Measurements from ENCODE around the gene MSL3B.

The MSL3B gene

GRCh38 chr2:233832414-233832813 is 35.8 kb downstream of the MSL3B start:
- DNase-seq, result no peak

- no peak for DNase-seq
These were observed 36.3 kb downstream of the MSL3B start for GRCh38 chr2:233831861-233832260.

GRCh38 chr2:233831011-233831721 is 37.0 kb downstream of the MSL3B start:
- DNase-seq, result peak; percentile 32

DNA sequence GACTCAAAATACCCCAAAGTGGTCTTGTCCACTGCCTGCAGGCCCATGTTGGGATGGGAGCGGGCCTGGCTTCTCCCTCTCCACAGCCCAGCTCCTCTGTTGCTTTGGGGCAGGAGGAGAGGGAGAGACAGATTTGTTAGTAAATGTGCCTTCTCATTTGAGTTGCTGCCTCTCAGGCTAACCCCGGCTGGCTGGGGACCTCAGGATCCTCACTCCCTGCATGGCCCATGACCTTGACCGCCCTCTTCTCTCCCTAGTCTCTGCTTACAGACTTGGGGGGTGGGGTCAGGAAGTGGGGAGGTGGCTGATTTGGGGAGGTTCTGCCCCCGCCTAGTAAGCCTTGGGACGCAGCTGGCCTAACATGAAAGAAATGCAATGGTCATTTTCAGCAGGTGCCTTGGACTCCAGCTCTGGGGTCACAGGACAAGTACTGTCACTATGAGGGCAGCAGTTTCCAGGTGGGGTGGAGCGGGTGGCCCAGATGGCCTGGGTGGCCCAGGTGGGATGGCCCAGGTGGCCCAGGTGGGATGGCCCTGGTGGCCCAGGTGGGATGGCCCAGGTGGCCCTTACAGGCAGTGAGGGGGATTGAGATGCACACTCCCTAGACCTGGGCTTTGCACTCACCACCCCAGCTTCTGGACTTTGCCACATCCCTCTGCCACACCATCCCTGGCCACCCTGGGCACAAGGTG is 37.9 kb downstream of the MSL3B start:
- no peak for DNase-seq

- no peak for DNase-seq
These were observed 38.7 kb downstream of the MSL3B start for GRCh38 chr2:233829193-233830110.

DNA sequence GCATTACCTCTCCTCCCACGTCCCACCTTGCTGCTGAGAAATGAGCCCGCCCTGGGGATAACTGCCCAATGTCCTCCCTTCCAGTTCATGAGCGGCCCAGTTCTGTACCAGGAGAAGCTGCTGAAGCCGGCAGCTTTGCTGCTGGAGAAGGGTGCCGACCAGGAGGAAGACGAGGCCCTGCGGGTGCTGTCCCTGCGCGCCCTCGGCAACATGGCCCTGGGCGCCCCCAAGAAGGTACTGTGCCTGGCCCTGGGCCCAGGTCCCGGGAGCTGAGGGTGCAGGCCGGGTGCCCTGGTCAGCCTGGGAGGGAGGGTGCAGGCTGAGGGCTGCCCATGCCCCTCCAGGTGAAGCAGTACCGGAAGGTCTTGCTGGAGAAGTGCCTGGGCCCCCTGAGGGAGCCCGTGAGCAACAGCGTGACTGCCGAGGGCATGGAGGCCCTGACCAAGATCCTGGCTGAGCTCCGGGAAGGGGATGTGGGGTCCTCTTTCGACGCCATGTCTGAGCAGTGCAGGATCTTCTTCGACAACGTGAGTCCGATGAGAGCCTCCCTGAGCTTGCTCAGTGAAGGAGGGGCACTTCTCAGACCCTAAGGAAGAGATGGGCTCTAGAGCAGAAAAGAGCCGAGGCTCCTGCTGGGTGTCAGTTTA is 39.5 kb downstream of the MSL3B start:
- DNase-seq, result no peak

GRCh38 chr2:233824373-233824772 is 43.8 kb downstream of the MSL3B start:
- no peak for DNase-seq

DNA sequence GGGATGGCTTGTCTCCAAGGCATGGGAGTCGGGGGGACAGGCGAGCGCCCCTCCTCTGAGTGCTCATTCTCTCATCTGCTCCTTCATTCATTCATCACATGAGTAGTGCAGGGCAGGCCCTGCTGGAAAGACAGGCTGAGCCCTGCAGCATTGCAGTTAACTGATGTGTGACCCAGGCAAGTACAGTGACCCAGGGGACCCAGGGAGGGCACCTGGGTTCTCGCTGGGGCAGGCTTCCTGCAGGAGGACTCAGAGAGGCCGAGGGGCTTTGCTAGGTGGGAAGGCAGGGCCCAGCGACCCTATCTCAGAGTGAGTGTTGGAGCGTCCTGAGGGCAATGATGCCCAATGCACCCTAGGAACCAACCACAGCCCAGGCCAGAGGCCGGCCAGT is 44.5 kb downstream of the MSL3B start:
- no peak for DNase-seq

DNA sequence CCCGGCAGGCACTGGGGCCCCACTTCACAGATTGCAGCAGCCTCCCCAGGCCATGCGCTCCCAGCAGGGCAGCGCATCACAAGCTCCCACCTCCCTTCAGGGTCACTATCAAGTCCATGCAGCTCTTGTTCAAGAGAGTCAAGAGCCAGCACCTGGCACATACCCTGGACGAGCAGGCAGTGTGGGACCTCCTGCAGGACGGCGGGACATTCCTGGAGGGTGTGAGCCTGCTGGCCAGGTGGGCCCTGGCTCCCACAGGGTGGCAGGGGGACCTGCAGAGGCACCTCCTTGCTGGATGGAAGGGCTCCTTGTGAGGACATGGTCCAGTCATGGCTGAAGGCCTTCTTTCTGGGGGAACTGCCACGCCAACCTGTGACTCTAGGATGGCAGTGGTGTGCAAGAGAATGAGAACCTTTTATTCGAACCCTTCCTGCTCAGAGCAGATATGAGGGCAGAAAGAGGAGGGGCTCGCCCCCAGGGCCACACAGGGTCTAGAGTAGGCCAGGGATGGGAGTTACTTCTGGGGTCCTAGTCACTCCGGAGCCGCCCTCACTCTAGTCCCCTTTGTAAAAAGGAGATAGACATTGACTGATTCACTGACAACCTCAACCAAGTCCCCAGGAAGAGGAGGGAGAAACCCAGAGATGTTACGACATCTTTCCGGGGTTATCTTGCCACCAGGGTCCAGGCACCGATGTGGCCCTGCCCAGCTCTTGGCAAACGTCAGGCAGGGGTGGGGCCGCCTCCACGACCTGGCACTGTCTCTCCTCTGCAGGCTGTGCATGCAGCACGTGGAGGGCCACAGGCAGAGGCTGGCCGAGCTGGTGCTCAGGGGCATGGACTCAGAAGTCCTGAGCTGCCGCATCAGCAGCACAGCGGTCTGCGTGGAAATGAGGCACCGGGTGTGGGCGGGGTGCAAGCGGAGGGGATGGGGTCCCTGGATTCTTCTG is 45.1 kb downstream of the MSL3B start:
- DNase-seq, result no peak

GRCh38 chr2:233822101-233822771 is 46.0 kb downstream of the MSL3B start:
- no peak for DNase-seq

DNA sequence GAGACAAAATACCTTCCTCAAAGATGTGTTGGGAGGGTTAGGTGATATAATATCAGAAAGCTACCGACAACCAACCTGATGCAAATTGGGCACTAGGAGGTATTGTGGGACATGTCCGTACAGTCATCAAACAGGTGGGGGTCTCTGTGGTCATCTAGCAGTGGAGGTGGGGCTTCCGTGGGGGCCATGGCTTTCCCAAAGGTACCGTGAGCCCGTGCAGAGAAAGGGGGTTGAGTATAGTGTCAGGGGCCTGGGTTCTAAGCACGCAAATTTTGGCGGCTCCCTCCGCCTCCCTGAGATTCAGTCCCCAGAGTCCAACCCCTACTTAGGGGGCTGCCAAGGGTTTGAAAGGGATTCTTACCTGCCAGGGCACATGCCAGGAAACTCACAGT is 46.5 kb downstream of the MSL3B start:
- no peak for DNase-seq

DNA sequence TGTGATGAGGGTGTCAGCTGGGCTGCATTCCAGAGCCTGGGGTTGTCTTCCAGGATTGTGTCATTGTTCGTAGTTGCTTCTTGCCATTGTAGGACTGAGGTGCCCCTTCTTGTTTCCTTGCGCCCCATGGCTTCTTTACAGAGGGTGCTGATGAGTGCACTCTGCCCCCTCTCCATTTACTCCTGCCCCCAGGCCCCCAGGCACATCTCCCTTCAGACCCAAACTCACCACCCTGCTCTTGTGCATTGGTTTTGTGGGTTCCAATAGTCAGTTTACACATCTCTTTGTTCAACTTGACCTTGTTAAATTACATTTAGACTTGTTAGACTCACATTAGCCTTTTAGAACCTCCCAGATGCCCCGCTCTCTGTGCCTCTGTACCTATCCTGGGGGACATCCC is 47.0 kb downstream of the MSL3B start:
- DNase-seq, result no peak

DNA sequence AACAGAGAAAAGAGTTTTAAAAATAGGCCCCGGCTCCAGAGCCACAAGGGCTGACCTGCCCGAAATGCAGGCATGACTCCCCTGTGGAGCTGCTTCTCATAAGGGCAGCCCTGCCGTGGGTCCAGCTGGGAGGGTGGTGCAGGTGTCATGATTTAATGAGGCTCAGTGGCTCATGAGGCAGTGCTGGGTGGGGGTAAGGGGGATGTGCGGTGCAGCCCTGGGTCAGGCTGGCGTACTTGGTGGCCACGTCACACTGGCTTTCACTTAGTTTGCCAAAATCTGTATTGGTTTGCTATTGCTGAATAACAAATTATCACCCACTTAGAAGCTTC is 47.4 kb downstream of the MSL3B start:
- no peak for DNase-seq

DNA sequence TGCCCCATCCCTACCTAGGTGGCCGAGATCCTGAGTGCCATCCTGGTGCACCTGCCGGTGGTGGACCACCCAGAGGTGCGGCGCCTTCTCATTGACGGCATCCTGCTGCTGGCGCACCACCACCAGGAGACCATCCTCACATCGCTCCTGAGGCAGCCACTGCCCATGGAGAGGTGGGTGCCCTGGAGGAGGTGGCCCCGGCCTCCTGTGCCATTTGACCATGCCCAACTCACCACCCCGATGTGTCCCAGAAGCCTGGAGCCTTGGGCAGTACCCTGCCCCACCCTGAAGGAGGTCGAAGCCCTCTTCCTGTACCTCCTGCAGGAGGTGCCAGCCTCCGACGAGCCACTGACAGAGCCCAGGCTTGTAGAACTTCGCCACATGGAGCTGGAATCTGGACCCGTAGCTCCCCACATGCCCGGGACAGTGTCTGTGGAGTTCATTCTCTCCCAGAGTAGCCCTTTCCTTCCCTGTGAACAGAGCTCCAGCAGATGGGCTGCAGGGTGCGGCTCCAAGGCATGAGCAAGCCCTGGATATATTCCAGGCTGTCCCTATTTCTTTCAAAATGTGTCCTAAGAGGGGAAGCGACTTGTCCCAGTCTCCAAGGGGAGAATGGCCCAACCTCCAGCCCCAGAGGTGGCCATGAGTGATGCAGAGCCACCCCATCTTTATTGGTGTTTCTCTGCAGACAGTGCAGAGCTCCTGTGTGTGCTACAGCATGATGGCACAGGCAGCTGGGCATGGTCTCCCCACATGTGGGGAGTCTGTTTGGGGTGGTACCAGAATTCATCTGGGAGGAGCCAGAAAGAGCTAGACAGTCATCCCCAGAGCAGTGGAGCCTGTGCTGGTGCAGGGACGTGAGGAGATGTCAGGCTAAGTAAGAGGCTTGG is 48.1 kb downstream of the MSL3B start:
- no peak for DNase-seq

DNA sequence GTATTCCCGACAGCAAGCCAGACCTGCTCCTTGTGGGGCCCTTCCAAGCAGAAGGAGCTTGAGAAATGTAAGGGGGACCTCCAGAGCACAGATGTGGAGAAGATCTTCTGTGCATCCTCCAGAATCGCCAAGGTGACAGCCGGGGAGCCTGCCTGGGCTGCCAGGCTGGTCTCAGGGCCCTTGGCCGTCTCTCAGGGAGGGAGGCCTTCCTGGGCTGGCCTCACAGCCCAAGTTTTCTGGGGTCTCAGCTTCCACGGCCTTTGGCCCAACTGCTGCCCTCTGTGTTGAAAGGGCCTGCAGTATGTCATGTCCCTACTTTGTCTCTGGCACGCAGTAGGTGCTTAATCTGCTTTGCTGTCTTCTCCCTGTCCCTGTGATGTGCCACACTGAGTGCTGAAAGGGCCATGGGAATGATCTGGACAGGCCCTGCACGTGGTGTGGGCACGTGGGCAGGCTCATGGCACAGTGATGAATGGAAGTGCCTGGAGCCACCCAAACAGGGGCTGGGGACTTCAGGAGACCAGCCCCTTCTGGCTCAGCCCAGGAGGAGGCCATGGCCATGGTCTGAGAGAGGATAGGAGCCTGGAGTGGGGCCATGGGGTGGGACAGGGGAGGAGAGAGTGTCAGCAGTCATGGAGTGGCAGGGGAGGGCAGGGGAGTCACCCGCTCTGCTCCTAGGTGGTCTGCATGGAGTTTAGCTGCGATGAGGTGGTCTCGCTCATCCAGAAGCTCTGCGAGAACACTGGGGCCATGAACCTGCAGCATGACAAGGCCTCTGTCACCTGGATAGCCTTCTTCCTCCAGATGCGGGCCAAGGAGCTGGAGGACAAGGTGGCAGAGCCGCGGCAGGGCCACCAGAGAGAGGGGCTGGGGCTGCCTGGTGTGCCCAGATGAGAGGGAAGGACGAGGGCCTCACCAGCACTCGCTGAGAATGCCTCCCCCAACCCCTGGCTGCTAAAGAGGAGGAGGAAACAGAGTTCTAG is 49.3 kb downstream of the MSL3B start:
- DNase-seq, result no peak

DNA sequence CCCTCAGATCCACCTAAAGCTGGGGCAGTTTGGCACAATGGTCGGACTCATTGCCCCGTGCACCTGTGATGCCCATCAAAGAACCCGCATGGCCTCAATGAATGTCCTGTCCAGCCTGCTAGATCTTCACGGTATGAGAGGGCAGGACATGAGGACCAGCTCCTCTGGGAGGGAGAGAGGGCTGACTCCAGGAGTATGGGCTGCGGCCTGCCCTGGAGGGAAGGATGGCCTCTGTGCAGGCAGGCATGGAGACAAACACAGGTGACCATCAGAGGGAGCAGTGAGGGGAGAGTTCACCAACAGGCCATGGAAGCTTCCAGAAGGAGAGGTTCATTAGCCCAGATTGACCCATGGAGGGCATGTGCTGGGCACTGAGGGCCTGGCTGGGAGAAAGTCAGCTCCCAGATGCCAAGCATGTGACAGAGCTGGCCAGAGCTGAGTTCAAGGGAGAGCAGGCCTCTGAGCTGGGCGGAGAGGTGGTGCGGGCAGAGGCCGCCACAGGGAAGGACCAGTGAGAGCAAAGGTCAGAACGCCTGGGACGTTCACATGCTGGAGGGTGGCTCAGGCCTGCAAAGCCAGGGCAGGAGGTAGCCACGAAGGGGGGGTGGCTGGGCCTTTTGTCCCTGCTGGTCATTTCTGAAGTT is 50.1 kb downstream of the MSL3B start:
- DNase-seq, result no peak

- DNase-seq, result no peak
These were observed 50.8 kb downstream of the MSL3B start for GRCh38 chr2:233817361-233817911.

- no peak for DNase-seq
These were observed 51.4 kb downstream of the MSL3B start for GRCh38 chr2:233816771-233817170.
